ENCODE measurements around the gene SEMA3G.

SEMA3G gene

GRCh38 chr3:52394751-52395502, 50.0 kb downstream of the SEMA3G start:
- no peak for DNase-seq (ENCODE audit: low spot score)

GRCh38 chr3:52393959-52394670, 50.8 kb downstream of the SEMA3G start:
- DNase-seq (ENCODE audit: low spot score): no peak

GRCh38 chr3:52393131-52393807, 51.6 kb downstream of the SEMA3G start:
- DNase-seq (ENCODE audit: low spot score): no peak

- DNase-seq (ENCODE audit: low spot score): no peak
Observed at GRCh38 chr3:52392216-52392930, 52.5 kb downstream of the SEMA3G start.

GRCh38 chr3:52391096-52391495, 53.8 kb downstream of the SEMA3G start:
- no peak for DNase-seq (ENCODE audit: low spot score)

- DNase-seq (ENCODE audit: low spot score): no peak
Observed at GRCh38 chr3:52388933-52389332, 56.0 kb downstream of the SEMA3G start.

GRCh38 chr3:52388348-52388821, 56.5 kb downstream of the SEMA3G start:
- DNase-seq (ENCODE audit: low spot score): no peak

- DNase-seq (ENCODE audit: low spot score): no peak
Observed at GRCh38 chr3:52387481-52387880, 57.4 kb downstream of the SEMA3G start.

- no peak for DNase-seq (ENCODE audit: low spot score)
Observed at GRCh38 chr3:52385157-52385556, 59.7 kb downstream of the SEMA3G start.

- DNase-seq (ENCODE audit: low spot score): no peak
Observed at GRCh38 chr3:52384019-52384761, 60.7 kb downstream of the SEMA3G start.

- no peak for DNase-seq (ENCODE audit: low spot score)
Observed at GRCh38 chr3:52383446-52383845, 61.5 kb downstream of the SEMA3G start.
